C4-2B (cell line): ENCODE data around the gene EFNA3.

ENCODE experiments used
- ZFX ChIP-seq: fragments of 450-650 bp; IDR thresholded peaks from 2 replicates; pipeline ENCODE4 v1.6.1; 2017
- TF ChIP-seq, protein P1 (sequence below): fragments of 450-650 bp; conservative IDR thresholded peaks from 2 replicates; pipeline ENCODE4 v1.5.1; 2017; ENCODE audit warnings: mild to moderate bottlenecking

DNA sequence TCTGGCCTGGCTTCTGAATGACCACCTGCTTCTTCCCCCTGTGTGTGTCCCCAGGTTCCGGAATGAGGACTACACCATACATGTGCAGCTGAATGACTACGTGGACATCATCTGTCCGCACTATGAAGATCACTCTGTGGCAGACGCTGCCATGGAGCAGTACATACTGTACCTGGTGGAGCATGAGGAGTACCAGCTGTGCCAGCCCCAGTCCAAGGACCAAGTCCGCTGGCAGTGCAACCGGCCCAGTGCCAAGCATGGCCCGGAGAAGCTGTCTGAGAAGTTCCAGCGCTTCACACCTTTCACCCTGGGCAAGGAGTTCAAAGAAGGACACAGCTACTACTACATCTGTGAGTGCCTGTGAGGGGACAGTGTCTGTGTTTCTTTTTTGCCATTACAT lies 52.6 kb downstream of the EFNA3 start:
- TF ChIP-seq, protein P1, sequence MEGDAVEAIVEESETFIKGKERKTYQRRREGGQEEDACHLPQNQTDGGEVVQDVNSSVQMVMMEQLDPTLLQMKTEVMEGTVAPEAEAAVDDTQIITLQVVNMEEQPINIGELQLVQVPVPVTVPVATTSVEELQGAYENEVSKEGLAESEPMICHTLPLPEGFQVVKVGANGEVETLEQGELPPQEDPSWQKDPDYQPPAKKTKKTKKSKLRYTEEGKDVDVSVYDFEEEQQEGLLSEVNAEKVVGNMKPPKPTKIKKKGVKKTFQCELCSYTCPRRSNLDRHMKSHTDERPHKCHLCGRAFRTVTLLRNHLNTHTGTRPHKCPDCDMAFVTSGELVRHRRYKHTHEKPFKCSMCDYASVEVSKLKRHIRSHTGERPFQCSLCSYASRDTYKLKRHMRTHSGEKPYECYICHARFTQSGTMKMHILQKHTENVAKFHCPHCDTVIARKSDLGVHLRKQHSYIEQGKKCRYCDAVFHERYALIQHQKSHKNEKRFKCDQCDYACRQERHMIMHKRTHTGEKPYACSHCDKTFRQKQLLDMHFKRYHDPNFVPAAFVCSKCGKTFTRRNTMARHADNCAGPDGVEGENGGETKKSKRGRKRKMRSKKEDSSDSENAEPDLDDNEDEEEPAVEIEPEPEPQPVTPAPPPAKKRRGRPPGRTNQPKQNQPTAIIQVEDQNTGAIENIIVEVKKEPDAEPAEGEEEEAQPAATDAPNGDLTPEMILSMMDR = no peak
- no peak for TF ChIP-seq ZFX
